DMS79 treated with DMSO at 0.1 percent for 48 hours (cell line): Measurements from ENCODE around the gene IFI27L2.

Experiments used
- DNase-seq: peaks from one replicate; lab custom pipeline; 2025; lab: John Stamatoyannopoulos, UW

IFI27L2 gene

DNA sequence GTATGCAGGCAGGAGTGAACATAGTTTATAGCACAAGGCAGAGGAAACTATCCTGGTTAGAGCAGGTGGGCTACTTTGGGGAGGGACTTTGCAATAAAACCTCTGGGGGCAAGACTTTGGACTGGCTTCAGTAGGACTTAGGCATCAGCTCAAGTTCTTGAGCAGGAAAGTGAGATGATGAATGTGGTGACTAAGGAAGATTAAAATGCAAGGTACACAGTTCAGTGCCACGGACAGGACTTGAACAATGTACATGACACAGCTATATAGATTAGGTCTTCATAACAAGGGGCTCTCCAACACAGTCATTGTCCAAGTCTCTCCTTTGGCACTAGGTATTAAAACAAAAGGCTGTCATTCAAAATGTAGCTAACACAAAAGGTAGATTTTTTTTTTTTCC lies 23.3 kb upstream of the IFI27L2 start:
- DNase-seq, result no peak

GRCh38 chr14:94145902-94146527 lies 16.6 kb upstream of the IFI27L2 start:
- DNase-seq, result no peak

DNA sequence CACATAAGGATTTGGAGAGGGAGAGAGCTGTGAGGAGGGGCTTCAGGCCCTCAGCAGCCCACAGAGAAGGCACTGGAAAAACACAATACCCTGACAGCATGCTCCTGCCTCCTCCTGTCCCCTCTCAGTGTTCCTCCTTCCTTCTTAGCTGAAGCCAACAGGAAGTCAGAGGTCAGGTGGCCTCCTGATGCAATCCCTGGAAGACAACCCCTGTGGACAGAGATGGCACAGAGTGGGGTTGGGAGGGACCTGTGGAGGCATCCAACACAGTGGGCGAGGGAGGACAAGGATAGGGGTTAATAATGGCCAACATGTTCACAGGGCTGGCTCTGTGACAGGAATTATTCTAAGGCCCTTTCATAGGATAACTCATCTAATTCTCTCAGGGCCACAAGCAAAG lies 15.4 kb upstream of the IFI27L2 start:
- no peak for DNase-seq

DNA sequence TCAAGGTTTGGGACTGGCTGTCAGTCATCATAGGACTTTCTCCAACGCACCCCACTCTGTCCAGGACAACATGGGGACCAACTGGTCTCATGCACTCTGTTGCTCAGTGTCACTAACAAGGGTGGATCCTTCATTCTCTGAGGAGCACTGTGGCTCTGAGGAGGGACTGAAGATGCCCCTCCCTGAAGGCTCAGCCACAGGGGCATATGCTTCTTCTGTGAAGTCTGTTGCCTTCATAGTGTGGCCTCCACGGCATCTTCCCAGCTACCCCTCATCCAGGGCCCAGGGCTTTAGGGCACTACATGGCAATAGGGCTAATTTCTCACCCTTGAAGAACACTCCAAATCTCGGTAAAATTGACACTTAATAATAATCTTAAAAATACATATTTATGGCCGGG lies 14.3 kb upstream of the IFI27L2 start:
- DNase-seq, result no peak

- no peak for DNase-seq
Observed at GRCh38 chr14:94143239-94143638, 13.8 kb upstream of the IFI27L2 start.

- DNase-seq, result no peak
Observed at GRCh38 chr14:94142836-94143235, 13.4 kb upstream of the IFI27L2 start.

DNA sequence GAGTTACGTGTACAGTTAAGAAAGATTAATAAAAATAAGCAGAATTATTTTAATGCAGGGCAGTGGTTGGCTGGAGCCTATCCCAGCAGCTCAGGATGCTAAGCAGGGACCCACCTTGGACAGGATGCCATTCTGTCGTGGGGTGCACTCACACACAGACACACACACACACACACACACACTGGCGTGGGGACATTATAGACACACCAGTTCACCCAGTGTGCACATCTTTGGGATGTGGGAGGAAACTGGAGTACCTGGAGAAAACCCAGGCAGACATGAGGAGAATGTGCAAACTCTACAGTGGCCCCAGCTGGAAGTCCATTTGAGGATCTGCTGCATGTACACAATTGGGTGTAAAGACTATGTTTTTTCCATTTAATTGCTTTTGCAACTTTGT lies 12.8 kb upstream of the IFI27L2 start:
- no peak for DNase-seq

- no peak for DNase-seq
Observed at GRCh38 chr14:94139421-94139820, 10.0 kb upstream of the IFI27L2 start.

- peak; percentile 31 for DNase-seq
Observed at GRCh38 chr14:94139006-94139405, 9.6 kb upstream of the IFI27L2 start.

GRCh38 chr14:94138251-94138650 lies 8.8 kb upstream of the IFI27L2 start:
- peak; percentile 98 for DNase-seq

- peak; percentile 84 for DNase-seq
Observed at GRCh38 chr14:94136575-94137331, 7.3 kb upstream of the IFI27L2 start.

DNA sequence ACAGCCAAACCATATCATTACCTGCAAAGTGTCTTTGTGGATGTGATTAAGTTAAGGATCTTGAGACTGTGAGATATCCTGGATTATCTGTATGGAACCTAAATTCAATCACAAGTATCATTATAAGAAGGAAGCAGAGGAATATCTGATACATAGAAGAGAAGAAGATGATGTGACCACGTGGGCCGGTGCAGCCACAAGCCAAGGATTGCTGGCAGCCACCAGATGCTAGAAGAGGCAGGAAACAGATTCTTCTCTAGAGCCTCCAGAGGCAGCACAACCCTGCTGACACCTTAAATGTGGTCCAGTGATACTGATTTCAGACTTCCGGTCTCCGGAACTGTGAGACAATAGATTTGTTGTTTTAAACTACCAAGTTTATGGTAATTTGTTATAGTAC lies 6.1 kb upstream of the IFI27L2 start:
- DNase-seq, result no peak

DNA sequence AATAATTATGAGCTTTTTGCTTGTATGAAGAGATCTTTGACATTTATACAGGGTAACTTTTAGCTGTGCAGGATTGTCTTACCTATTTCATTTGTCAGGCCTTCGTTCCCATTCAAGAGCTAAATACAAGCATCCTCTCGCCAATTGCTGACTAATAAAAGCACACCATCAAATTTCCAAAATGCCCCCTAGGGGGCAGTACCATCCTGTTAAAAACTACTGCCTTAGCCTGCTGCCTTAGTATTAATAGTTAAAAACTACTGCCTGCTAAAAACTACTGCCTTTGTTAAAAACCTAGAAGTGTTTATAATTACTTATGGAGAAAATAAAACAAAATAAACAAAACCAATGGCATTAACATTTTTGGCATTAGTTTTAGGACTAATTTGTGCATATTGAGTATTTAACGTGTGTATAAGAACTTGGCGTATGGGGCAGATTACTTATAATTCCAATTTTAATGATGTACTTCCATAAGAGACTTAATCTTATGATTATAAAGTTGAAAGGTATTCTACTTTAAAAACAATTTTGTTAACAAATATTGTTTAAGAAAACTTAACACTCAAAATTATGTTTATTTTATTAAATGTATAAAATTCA lies 3.0 kb upstream of the IFI27L2 start:
- DNase-seq, result peak; percentile 89

GRCh38 chr14:94129758-94130414 lies 482 bp upstream of the IFI27L2 start:
- DNase-seq, result peak; percentile 76

DNA sequence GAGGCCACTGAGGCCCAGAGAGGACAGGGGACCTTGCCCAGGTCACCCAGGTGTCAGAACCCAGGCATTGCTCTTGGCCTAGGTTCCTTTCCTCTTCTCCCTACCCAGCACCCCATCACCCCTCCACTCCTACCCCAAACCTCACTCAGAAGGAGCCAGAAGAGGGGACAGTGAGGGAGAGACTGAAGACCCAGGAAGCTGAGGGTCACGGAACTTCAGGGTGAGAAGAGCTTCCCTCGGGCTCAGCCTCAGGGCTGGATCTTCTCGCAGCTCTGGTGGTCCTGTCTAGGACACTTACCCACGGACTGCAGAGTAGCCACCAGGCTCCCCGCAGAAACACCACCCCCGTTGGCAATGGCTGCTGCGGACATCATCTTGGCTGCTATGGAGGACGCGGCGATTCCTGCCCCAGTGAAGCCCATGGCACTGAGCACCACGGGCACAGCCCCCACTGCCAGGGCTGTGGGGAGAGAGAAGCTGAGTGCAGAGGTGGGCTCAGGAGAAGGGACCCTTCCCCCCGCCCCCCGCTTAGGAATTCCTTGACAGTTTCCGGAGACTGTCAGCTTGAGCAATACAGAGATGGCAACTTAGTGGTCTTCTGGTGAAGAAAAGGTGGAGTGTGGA lies 1.1 kb downstream of the IFI27L2 start:
- DNase-seq, result no peak

DNA sequence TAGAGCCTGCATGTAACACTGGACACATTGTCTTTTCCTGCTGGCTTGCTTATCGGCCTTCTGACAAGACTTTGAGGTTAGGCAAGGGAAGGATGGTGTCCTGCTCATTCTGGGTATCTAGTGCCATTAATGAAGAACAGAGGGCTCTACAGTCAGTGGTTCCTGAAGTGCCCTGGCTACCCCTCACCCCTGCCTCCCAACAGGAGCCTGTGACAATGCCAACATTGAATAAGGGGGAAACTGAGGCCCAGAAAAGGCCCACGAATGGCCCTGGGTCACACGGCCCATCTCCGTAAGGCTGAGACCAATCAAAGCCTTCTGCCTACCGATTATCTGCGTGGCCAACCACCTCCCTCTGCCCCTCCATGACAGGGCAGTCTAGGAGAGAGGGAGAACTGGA lies 2.1 kb downstream of the IFI27L2 start:
- no peak for DNase-seq

GRCh38 chr14:94126800-94127199 lies 2.6 kb downstream of the IFI27L2 start:
- no peak for DNase-seq

GRCh38 chr14:94126419-94126677 lies 3.1 kb downstream of the IFI27L2 start:
- no peak for DNase-seq

- no peak for DNase-seq
Observed at GRCh38 chr14:94125659-94126418, 3.6 kb downstream of the IFI27L2 start.

GRCh38 chr14:94124582-94125377 lies 4.6 kb downstream of the IFI27L2 start:
- no peak for DNase-seq

DNA sequence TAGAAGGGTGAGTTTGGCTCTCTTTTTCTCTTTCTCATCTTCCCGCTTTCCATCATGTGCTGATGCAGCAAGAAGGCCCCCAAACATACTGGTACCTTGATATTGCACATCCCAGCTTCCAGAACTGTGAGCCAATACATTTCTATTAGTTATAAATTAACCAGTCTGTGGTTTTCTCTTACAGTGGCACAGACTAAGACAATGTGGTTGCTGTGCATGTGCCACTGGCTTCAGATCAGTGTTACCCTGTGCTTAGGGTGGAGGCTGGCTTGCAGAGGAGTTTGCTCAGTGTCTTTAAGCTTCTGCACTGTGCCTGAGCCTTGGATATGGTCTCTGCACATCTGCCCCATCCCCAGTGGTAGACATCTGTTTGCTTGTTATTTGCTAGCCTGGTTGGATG lies 5.5 kb downstream of the IFI27L2 start:
- DNase-seq, result no peak
